Measurements from ENCODE around the gene KLHDC1.
"Not testable (repeated sequence)": the region's sequence is repeated elsewhere in the genome, so short reads cannot be mapped to it uniquely, and the experiment has no call there.

Gene KLHDC1

GRCh38 chr14:49727171-49727570, 34.3 kb downstream of the KLHDC1 start:
- DNase-seq: no peak

DNA sequence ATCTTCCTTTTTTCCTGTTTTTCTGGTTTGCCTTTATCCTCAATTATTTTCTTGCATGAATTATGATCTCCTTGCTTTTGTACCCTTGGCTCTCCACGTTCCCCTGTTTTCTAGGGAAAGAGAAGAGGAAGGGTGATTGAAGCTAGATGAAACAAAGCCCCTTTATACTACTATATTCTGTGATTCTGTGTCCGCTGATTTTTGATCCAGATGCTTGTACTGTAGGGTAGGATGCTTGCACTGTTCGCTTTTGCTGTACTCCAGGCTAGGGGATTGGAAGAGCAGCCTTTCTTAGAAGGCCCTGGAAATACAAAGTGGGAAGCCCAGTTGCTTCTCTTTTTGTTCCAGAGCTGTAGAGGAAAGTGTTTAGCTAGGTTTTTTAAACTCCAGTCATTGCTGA, 40.0 kb downstream of the KLHDC1 start:
- DNase-seq: no peak

- no peak for DNase-seq
Measured at GRCh38 chr14:49733836-49734235, 40.9 kb downstream of the KLHDC1 start.

DNA sequence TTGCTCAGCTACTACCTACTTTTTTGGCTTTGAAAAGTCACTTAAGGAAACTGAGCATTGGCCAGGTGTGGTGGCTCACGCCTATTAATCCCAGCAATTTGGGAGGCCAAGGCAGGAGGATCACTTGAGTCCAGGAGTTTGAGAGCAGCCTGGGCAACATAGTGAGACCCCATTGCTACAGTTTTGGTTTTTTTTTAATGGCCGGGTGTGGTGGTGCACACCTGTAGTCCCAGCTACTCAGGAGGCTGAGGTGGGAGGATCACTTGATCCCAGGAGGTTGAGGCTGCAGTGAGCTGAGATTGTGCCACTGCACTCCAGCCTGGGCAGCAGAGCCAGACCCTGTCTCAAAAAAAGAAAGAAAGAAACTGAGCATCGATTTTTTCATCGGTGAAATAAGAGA, 42.7 kb downstream of the KLHDC1 start:
- not testable (repeated sequence) for DNase-seq

- DNase-seq: no peak
Measured at GRCh38 chr14:49745191-49745590, 52.3 kb downstream of the KLHDC1 start.

- not testable (repeated sequence) for DNase-seq
Measured at GRCh38 chr14:49746476-49746875, 53.6 kb downstream of the KLHDC1 start.

DNA sequence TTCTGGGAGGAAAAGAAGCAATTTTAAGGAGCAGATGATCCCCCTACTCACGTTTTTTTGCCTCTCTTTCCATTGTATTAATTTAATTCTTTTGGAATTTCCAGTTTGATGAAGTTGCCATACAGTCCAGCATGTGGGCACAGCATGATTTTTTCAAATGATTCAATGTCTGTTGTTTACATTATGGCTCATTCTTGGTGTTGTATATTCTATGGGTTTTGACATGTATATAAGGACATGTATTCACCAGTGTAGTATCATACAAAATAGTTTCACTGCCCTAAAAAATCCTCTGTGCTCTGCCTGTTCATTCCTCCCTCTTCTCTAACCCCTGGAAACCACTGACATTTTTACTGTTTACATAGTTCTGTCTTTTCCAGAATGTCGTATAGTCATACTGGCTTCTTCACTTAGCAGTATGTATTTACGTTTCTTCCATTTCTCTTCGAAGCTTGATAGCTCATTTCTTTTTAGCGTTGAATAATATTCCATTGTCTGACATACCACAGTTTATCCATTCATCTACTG, 61.7 kb downstream of the KLHDC1 start:
- no peak for DNase-seq

- DNase-seq: no peak
Measured at GRCh38 chr14:49755378-49755777, 62.5 kb downstream of the KLHDC1 start.

- no peak for DNase-seq
Measured at GRCh38 chr14:49761839-49762551, 69.1 kb downstream of the KLHDC1 start.

GRCh38 chr14:49766839-49767238, 73.9 kb downstream of the KLHDC1 start:
- no peak for DNase-seq

- no peak for DNase-seq
Measured at GRCh38 chr14:49767270-49767570, 74.3 kb downstream of the KLHDC1 start.

GRCh38 chr14:49767571-49768300, 74.8 kb downstream of the KLHDC1 start, which contains the start of gene KLHDC2:
KLHDC2 (plus strand) TSS chr14:49768153; CDS start chr14:49768469, 316 bp downstream.
- DNase-seq: peak; percentile 76 to 92 (median 82)

GRCh38 chr14:49768301-49769121, 75.6 kb downstream of the KLHDC1 start:
- DNase-seq: peak; percentile 61 to 83 (median 67)

DNA sequence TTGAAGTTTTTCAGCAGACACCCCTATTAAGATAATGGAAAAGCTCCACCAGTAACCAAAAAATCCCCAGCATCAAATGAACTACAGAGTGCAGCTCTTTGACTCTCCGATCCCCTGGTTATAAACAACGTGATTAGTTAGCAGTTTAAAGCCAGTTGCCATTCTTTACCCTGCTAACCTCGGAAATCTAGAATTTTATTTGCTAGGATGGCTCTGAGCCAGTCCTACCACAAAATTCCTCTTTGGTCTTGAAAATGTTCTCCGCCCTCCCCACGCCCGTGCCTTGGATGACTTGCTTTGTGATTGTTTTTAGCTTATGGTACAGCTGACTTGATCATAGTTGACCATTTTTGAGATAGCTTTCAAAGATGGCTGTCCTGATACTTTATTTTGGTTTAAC, 76.3 kb downstream of the KLHDC1 start:
- DNase-seq: no peak

DNA sequence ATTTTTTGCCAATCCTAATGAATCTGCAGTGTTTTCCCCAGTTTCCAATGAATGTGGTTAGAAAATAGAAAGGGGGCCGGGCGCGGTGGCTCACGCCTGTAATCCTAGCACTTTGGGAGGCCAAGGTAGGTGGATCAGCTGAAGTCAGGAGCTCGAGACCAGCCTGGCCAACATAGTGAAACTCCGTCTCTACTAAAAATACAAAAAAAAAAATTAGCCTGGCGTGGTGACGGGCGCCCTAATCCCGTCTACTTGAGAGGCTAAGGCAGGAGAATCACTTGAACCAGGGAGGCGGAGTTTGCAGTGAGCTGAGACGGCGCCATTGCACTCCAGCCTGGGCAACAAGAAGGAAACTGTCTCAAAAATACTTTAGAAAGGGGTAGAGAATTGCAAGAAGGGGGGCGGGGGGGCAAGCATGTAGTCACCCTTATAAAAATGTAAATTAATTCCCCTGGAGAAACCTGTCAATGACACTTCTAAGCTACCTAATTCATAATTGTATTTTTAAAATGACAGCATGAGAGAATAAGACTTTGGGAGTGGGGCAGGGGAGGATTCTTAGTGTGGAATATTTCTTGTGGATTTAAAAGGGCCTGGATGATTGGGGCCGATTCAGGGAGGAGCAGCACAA, 76.8 kb downstream of the KLHDC1 start:
- DNase-seq: no peak

DNA sequence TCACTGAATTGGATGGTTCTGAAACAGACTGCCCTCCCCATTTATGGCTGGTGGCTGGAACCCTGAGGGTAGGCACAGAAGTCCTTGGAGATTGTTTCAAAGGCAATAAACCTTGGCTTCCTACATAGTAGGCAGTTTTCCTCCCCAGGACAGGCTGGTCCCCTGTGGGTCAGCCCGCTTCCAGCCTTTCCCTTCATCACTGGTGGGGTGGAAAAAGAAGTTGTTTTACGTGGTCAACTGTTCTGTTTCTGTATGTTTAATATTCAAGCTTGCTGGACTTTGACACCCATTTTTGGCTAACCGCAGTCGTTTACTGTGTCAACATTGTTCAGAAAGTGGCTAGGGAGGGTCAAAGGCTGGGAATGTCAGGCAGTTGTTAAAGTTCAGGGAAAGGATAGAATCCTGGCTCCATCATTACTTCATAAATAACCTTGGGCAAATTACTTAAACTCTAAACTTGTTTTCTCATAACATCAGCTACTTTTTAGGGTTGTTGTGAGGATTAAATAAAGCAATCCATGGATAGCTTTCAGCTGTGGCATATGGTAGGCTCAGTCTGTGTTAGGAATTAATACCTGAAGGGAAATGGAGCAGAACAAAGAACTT, 77.4 kb downstream of the KLHDC1 start:
- DNase-seq: no peak

GRCh38 chr14:49771691-49772090, 78.8 kb downstream of the KLHDC1 start:
- not testable (repeated sequence) for DNase-seq

DNA sequence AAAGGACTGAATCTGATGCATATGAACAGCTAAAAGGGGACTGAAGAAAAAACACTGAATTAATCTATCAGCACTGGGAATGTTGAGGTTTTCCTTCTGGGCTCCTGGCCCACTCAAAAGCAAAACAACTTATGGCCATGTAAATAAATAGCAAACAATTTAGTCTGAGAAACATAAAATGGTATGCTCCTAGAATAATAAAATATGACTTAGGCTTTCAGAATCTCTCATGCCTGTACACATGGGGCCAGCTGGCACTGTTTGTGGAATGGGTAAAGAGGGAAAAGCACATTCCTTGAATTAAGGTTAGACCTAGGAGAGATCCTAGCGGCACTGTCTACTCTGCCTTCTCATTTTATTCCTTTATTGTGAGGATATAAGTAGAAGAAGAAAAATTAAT, 81.2 kb downstream of the KLHDC1 start:
- DNase-seq: no peak

- DNase-seq: no peak
Measured at GRCh38 chr14:49778421-49778820, 85.5 kb downstream of the KLHDC1 start.

DNA sequence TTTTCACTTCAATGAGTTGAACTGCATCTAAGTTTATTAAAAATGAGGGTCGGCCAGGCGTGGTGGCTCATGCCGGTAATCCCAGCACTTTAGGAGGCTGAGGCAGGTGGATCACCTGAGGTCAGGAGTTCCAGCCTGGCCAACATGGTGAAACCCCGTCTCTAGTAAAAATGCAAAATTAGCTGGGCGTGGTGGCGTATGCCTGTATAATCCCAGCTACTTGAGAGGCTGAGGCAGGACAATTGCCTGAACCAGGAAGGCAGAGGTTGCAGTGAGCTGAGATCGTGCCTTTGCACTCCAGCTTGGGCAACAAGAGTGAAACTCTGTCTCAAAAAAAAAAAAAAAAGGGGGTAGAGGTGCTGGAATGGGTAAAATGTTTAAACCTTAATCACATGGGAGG, 88.1 kb downstream of the KLHDC1 start:
- DNase-seq: not testable (repeated sequence)

DNA sequence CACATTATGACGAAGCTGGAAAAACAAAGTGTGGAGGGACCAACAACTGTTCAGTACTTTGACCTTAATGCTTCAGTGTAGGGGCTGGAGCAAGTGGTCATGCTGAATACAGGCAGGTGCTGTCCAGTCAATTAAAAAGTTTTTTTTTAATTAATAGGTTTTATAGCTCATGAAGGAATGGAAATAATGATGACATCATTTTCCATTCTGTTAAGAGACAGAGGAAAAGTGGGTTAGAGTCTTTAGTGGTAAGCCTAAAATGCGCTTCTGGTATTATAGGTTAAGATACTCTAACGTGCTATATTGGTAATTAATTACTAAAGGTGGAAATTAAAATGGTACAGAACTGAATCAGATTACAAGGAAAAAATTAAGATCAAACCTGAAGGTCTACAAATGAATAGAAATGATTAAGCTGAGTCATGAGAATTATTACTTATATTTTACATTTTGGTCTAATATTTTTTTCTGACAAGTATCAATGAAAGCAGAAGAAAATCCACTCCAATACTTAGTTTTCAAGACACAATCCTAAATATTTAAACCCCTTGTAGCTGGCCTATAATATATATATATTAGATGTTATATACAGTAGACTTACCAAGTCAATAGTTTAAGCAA, 90.6 kb downstream of the KLHDC1 start:
- no peak for DNase-seq

DNA sequence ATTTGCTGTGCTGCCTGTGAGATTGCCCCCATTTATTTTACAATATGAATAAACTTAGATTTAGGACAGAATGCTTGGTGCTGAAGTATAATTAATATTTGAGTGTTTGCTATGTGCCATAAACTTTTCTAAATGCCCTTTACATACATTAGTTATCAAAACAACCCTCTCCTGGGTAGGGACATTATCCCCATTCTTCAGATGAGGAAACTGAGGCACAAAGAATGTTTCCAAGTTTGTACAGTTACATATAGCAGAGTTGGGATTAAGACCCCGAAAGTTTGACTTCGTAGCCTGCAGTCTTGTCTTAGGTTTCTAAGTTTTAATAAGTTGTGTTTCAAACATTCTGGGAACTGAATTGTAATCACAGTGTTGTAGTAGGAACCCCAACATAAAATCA, 93.4 kb downstream of the KLHDC1 start:
- DNase-seq: no peak

Measured in stimulated activated naive CD4-positive, alpha-beta T cell (primary cell).